IMR-90 (cell line): ENCODE measurements around the gene CMIP. TPM values are rescaled to one million over a fixed set of nuclear protein-coding genes. Genes with fewer than 3 reads are reported as not detected.

Experiments used
- ATAC-seq: fragments of 200-7000 bp; cut with Tn5 transposase; 2 replicates; pipeline ENCODE4 v1.9.1; 2020; ENCODE audit warnings: low read depth, mild to moderate bottlenecking, moderate library complexity
- BruUV-seq: library from RNA; stranded (reverse); fragments of 400-500 nt; replicated peaks from 2 replicates; lab custom pipeline; 2021; lab: Mats Ljungman, UMichigan
- CTCF ChIA-PET: fragments of 300-600 bp; formaldehyde crosslinking; extraction: SDS; loops from one replicate; lab custom pipeline; 2021; ENCODE audit warnings: antibody characterized with exemption; lab: Yijun Ruan, JAX
- POLR2A ChIA-PET: fragments of 300-600 bp; sonication (Branson Sonifier 250); formaldehyde crosslinking; loops from one replicate; lab custom pipeline; 2022; ENCODE audit warnings: antibody characterized with exemption; ENCODE audit not compliant: unreplicated experiment; lab: Charles Lee
- DNase-seq: peaks from one replicate; pipeline ENCODE4 v3.0.0; 2013
- H2AFZ ChIP-seq: replicated peaks from 2 replicates; pipeline ENCODE3; 2013; ENCODE audit warnings: low read length, mild to moderate bottlenecking; ENCODE audit not compliant: poor library complexity
- H2AK5ac ChIP-seq: 2 replicates; pipeline ENCODE4 v1.6.1; 2013; ENCODE audit warnings: low read depth, low read length, inconsistent platforms
- H2AK9ac ChIP-seq: replicated peaks from 2 replicates; pipeline ENCODE3; 2013; ENCODE audit warnings: mild to moderate bottlenecking, low read depth, low read length, moderate library complexity; ENCODE audit not compliant: poor library complexity
- H2BK120ac ChIP-seq: 2 replicates; pipeline ENCODE4 v1.6.1; 2013; ENCODE audit warnings: low read depth, low read length, inconsistent platforms
- H2BK15ac ChIP-seq: 3 replicates; pipeline ENCODE4 v1.6.1; 2013; ENCODE audit warnings: low read depth, low read length, inconsistent platforms
- H2BK20ac ChIP-seq: 2 replicates; pipeline ENCODE4 v1.6.1; 2013; ENCODE audit warnings: low read depth, mild to moderate bottlenecking, inconsistent platforms, low read length, moderate library complexity
- H2BK5ac ChIP-seq: 2 replicates; pipeline ENCODE4 v1.6.1; 2013; ENCODE audit warnings: mild to moderate bottlenecking, low read depth, low read length, inconsistent platforms; ENCODE audit not compliant: poor library complexity, severe bottlenecking
- H3K14ac ChIP-seq: replicated peaks from 2 replicates; pipeline ENCODE4 v1.6.1; 2013; ENCODE audit warnings: low read depth, low read length, inconsistent platforms
- H3K18ac ChIP-seq: 2 replicates; pipeline ENCODE4 v1.6.1; 2013; ENCODE audit warnings: low read depth, low read length, control low read depth
- H3K23ac ChIP-seq: 2 replicates; pipeline ENCODE4 v1.6.1; 2013; ENCODE audit warnings: low read depth, low read length, inconsistent platforms
- H3K27ac ChIP-seq: 2 replicates; pipeline ENCODE4 v1.5.1; 2013; ENCODE audit warnings: mild to moderate bottlenecking, control low read depth, low read length; ENCODE audit not compliant: insufficient read depth
- H3K27me3 ChIP-seq: 2 replicates; pipeline ENCODE4 v1.6.1; 2013; ENCODE audit warnings: low read length; ENCODE audit not compliant: control insufficient read depth, insufficient read depth
- H3K36me3 ChIP-seq: 2 replicates; pipeline ENCODE4 v1.6.1; 2013; ENCODE audit warnings: low read length, mixed read lengths; ENCODE audit not compliant: control insufficient read depth, insufficient read depth
- H3K4ac ChIP-seq: 2 replicates; pipeline ENCODE4 v1.6.1; 2013; ENCODE audit warnings: low read depth, low read length, inconsistent platforms
- H3K4me1 ChIP-seq: 2 replicates; pipeline ENCODE4 v1.6.1; 2013; ENCODE audit warnings: low read length, mixed read lengths; ENCODE audit not compliant: control insufficient read depth, insufficient read depth
- H3K4me2 ChIP-seq: 2 replicates; pipeline ENCODE4 v1.6.1; 2013; ENCODE audit warnings: low read depth, mild to moderate bottlenecking, control low read depth, low read length, moderate library complexity
- H3K4me3 ChIP-seq: 2 replicates; pipeline ENCODE4 v1.5.1; 2013; ENCODE audit warnings: low read depth, mild to moderate bottlenecking, control low read depth, low read length, moderate library complexity; ENCODE audit not compliant: insufficient read depth
- H3K56ac ChIP-seq: 2 replicates; pipeline ENCODE4 v1.6.1; 2013; ENCODE audit warnings: low read length, inconsistent platforms; ENCODE audit not compliant: insufficient read depth; ENCODE audit errors: extremely low read depth
- H3K79me1 ChIP-seq, 2 experiments: 2 replicates each; pipeline ENCODE4 v1.6.1; 2013; ENCODE audit warnings: low read length in 2 of 2, inconsistent platforms in 1 of 2, low read depth in 1 of 2
- H3K9ac ChIP-seq: 2 replicates; pipeline ENCODE4 v1.6.1; 2013; ENCODE audit warnings: low read depth, low read length, control low read depth
- H3K9me1 ChIP-seq: 2 replicates; pipeline ENCODE4 v1.6.1; 2013; ENCODE audit warnings: low read length, inconsistent platforms; ENCODE audit not compliant: insufficient read depth
- H3K9me3 ChIP-seq: 2 replicates; pipeline ENCODE4 v1.6.1; 2013; ENCODE audit warnings: low read length; ENCODE audit not compliant: control insufficient read depth, insufficient read depth
- H4K20me1 ChIP-seq: 2 replicates; pipeline ENCODE4 v1.6.1; 2013; ENCODE audit warnings: low read length, inconsistent platforms; ENCODE audit not compliant: insufficient read depth
- H4K5ac ChIP-seq: 2 replicates; pipeline ENCODE4 v1.6.1; 2013; ENCODE audit warnings: mild to moderate bottlenecking, low read depth, low read length, control low read depth
- H4K8ac ChIP-seq, 2 experiments: 2 replicates each; pipeline ENCODE4 v1.6.1; 2013; ENCODE audit warnings: low read depth in 2 of 2, low read length in 2 of 2, control low read depth in 1 of 2, inconsistent platforms in 1 of 2
- H4K91ac ChIP-seq: 2 replicates; pipeline ENCODE4 v1.6.1; 2013; ENCODE audit warnings: low read depth, low read length, inconsistent platforms; ENCODE audit not compliant: insufficient read depth
- BHLHE40 ChIP-seq: fragments of 150-350 bp; IDR thresholded peaks from 2 replicates; pipeline ENCODE4 v1.6.1; 2016; ENCODE audit warnings: mild to moderate bottlenecking, low read depth, low read length
- CEBPB ChIP-seq: IDR thresholded peaks from 2 replicates; pipeline ENCODE4 v1.6.1; 2012; ENCODE audit warnings: low read depth, low read length, improper control_type of control experiment
- CHD1 ChIP-seq: IDR thresholded peaks from 2 replicates; pipeline ENCODE4 v1.6.1; 2012; ENCODE audit warnings: low read depth, low read length, improper control_type of control experiment
- FOS ChIP-seq: fragments of 150-350 bp; IDR thresholded peaks from 2 replicates; pipeline ENCODE4 v1.6.1; 2016; ENCODE audit warnings: low read depth, low read length
- MAFK ChIP-seq: IDR thresholded peaks from 2 replicates; pipeline ENCODE4 v1.6.1; 2012; ENCODE audit warnings: low read depth, low read length, improper control_type of control experiment
- MAZ ChIP-seq: IDR thresholded peaks from 2 replicates; pipeline ENCODE4 v1.6.1; 2012; ENCODE audit warnings: low read depth, mild to moderate bottlenecking, low read length, improper control_type of control experiment, moderate library complexity, borderline replicate concordance
- MXI1 ChIP-seq: IDR thresholded peaks from 2 replicates; pipeline ENCODE4 v1.6.1; 2012; ENCODE audit warnings: low read depth, mild to moderate bottlenecking, low read length, moderate library complexity, borderline replicate concordance
- NFE2L2 ChIP-seq: fragments of 150-350 bp; IDR thresholded peaks from 2 replicates; pipeline ENCODE4 v1.6.1; 2016; ENCODE audit warnings: low read depth, mild to moderate bottlenecking, low read length
- POLR2A ChIP-seq: IDR thresholded peaks from 2 replicates; pipeline ENCODE4 v1.6.1; 2012; ENCODE audit warnings: mild to moderate bottlenecking, low read depth, low read length
- RAD21 ChIP-seq: IDR thresholded peaks from 2 replicates; pipeline ENCODE4 v1.6.1; 2012; ENCODE audit warnings: low read length, improper control_type of control experiment
- RCOR1 ChIP-seq: IDR thresholded peaks from 2 replicates; pipeline ENCODE4 v1.6.1; 2012; ENCODE audit warnings: mild to moderate bottlenecking, low read length, improper control_type of control experiment; ENCODE audit not compliant: insufficient replicate concordance
- RFX5 ChIP-seq: IDR thresholded peaks from 2 replicates; pipeline ENCODE4 v1.8.0; 2012; ENCODE audit warnings: low read depth, mild to moderate bottlenecking, low read length, moderate library complexity
- SMC3 ChIP-seq: fragments of 150-350 bp; IDR thresholded peaks from 2 replicates; pipeline ENCODE4 v1.6.1; 2016; ENCODE audit warnings: low read depth, mild to moderate bottlenecking, antibody characterized with exemption, low read length, moderate library complexity
- USF2 ChIP-seq: fragments of 150-350 bp; IDR thresholded peaks from 2 replicates; pipeline ENCODE4 v1.6.1; 2017; ENCODE audit warnings: mild to moderate bottlenecking, antibody characterized with exemption, low read length, low read depth
- WGBS, 2 experiments: methylation state at CpG; one replicate each; pipeline versions ENCODE4 v1.1.5 to v1.1.7; 2013; ENCODE audit warnings: missing lambda C conversion rate in 2 of 2; ENCODE audit not compliant: insufficient read length in 1 of 2; ENCODE audit errors: extremely low coverage in 2 of 2; 5-methylcytosine and 5-hydroxymethylcytosine counted together
- dilution Hi-C: fragments of 300-500 bp; cut with HindIII; formaldehyde crosslinking; loops from one replicate; pipeline ENCODE4 v1.14.3; 2018; ENCODE audit warnings: low sequenced_read_pairs; ENCODE audit not compliant: unreplicated experiment
- in situ Hi-C: fragments of 300-500 bp; cut with MboI; formaldehyde crosslinking; loops from 3 replicates; pipeline ENCODE4 v1.14.3; 2019; ENCODE audit warnings: low sequenced_read_pairs, inconsistent platforms, mixed read lengths
- intact Hi-C: fragments of 100-400 bp; cut with micrococcal nuclease; formaldehyde crosslinking; loops from 2 replicates; pipeline ENCODE4 v1.10.0; 2022
- polyA plus RNA-seq, 3 experiments: library from polyadenylated mRNA; depleted of rRNA; stranded (reverse); fragments of >200 nt; gene quantifications; 2 replicates each; pipeline ENCODE4 v1.2.3, GENCODE V29; 2012; ENCODE audit warnings: low replicate concordance in 1 of 3
- total RNA-seq: library from RNA; depleted of rRNA; stranded (reverse); fragments of >200 nt; gene quantifications from 2 replicates; pipeline ENCODE4 v1.2.3, GENCODE V29; 2012
- TF ChIP-seq, protein P1 (sequence below): conservative IDR thresholded peaks from 2 replicates; pipeline ENCODE4 v1.5.1; 2012; ENCODE audit warnings: mild to moderate bottlenecking, low read depth, low read length, improper control_type of control experiment
- TF ChIP-seq, protein P2 (sequence below): fragments of 150-350 bp; IDR thresholded peaks from 2 replicates; pipeline ENCODE4 v1.6.1; 2016; ENCODE audit warnings: low read depth, mild to moderate bottlenecking, low read length, moderate library complexity, borderline replicate concordance

CMIP gene
- total and polyA plus RNA-seq, 2 of the 4 experiments (the other 2 are of a cell fraction): 3.2 to 11.6 TPM

DNA sequence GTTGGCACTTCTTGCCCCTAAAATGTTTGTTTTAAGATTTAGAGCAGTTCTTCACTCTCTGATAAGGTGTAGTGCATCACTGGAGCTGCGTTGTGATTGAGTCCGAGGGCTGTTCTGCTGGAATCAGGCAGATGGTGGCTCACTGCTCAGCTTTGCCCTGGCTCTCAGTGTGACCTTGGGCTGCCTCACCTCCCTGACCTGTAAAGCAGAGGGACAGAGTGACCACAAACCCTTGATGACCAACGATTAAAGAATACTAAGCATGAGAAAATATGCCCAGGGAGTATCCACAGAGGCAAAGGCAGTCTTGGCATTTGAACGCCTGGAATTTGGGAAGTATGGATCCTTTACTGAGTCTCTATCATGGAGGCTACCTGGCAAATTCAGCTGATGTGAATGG is 18.1 kb downstream of the CMIP start:
- 82% methylated on average over 2 of the region's 4 CpGs; no CpG with 5 or more reads in 1 of the 2 experiments for WGBS, 2 experiments
- BruUV-seq: no TSS peak
- no peak overlapping the region for H2BK20ac ChIP-seq
- H3K23ac ChIP-seq: no peak overlapping the region
- H2BK120ac ChIP-seq: no peak overlapping the region
- intact Hi-C loops (no loop called here), in situ Hi-C loops (no loop called here), dilution Hi-C loops (no loop called here)
- H4K8ac ChIP-seq: no peak overlapping the region
- peaks cover 80% of the 10 kb centered on the region for H4K20me1 ChIP-seq
- no peak overlapping the region for H2AK5ac ChIP-seq
- H4K91ac ChIP-seq: no peak overlapping the region
- H3K4me3 ChIP-seq: no peak overlapping the region
- no peaks in the 10 kb centered on the region for H3K27me3 ChIP-seq
- no peak for DNase-seq
- H3K27ac ChIP-seq: no peak overlapping the region
- H2AK9ac ChIP-seq: no peak overlapping the region
- no peak overlapping the region for H3K4ac ChIP-seq
- POLR2A ChIA-PET: no interaction called here
- H2BK5ac ChIP-seq: no peak overlapping the region
- no peaks in the 10 kb centered on the region for H3K9me3 ChIP-seq
- H3K4me1 ChIP-seq: peaks cover 7% of the 10 kb centered on the region
- no peak overlapping the region for H2AFZ ChIP-seq
- no peak overlapping the region for H3K56ac ChIP-seq
- no peak overlapping the region for H3K9ac ChIP-seq
- no peak overlapping the region for H3K14ac ChIP-seq
- H2BK15ac ChIP-seq: no peak overlapping the region
- H3K4me2 ChIP-seq: no peak overlapping the region
- H3K18ac ChIP-seq: no peak overlapping the region
- peaks cover 54 to 91% of the 10 kb centered on the region in 2 experiments for H3K79me1 ChIP-seq
- H3K36me3 ChIP-seq: peaks cover 3% of the 10 kb centered on the region
- TF ChIP-seq CHD1: no peak
- TF ChIP-seq RFX5: no peak
- TF ChIP-seq, protein P1, sequence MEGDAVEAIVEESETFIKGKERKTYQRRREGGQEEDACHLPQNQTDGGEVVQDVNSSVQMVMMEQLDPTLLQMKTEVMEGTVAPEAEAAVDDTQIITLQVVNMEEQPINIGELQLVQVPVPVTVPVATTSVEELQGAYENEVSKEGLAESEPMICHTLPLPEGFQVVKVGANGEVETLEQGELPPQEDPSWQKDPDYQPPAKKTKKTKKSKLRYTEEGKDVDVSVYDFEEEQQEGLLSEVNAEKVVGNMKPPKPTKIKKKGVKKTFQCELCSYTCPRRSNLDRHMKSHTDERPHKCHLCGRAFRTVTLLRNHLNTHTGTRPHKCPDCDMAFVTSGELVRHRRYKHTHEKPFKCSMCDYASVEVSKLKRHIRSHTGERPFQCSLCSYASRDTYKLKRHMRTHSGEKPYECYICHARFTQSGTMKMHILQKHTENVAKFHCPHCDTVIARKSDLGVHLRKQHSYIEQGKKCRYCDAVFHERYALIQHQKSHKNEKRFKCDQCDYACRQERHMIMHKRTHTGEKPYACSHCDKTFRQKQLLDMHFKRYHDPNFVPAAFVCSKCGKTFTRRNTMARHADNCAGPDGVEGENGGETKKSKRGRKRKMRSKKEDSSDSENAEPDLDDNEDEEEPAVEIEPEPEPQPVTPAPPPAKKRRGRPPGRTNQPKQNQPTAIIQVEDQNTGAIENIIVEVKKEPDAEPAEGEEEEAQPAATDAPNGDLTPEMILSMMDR: no peak
- no peak for TF ChIP-seq POLR2A
- no peak for TF ChIP-seq USF2
- TF ChIP-seq RAD21: no peak
- no peak for TF ChIP-seq FOS
- TF ChIP-seq NFE2L2: no peak
- TF ChIP-seq MXI1: no peak
- TF ChIP-seq RCOR1: no peak
- TF ChIP-seq MAFK: no peak
- no peak for TF ChIP-seq MAZ
- TF ChIP-seq CEBPB: no peak
- no peak for TF ChIP-seq BHLHE40
- TF ChIP-seq, protein P2, sequence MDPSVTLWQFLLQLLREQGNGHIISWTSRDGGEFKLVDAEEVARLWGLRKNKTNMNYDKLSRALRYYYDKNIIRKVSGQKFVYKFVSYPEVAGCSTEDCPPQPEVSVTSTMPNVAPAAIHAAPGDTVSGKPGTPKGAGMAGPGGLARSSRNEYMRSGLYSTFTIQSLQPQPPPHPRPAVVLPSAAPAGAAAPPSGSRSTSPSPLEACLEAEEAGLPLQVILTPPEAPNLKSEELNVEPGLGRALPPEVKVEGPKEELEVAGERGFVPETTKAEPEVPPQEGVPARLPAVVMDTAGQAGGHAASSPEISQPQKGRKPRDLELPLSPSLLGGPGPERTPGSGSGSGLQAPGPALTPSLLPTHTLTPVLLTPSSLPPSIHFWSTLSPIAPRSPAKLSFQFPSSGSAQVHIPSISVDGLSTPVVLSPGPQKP: no peak
- TF ChIP-seq SMC3: no peak
- H4K5ac ChIP-seq: no peak overlapping the region
- CTCF ChIA-PET: no interaction called here
- H3K9me1 ChIP-seq: peaks cover 23% of the 10 kb centered on the region
- ATAC-seq: no peak
